Measurements from ENCODE around the gene PPFIBP1. TPM values are rescaled to one million over a fixed set of nuclear protein-coding genes. Genes with fewer than 3 reads are reported as not detected.
"Not testable (repeated sequence)": the region's sequence is repeated elsewhere in the genome, so short reads cannot be mapped to it uniquely, and the experiment has no call there.

PPFIBP1 gene
- total RNA-seq, 1 donor from 2014 or later: 69.3 TPM

DNA sequence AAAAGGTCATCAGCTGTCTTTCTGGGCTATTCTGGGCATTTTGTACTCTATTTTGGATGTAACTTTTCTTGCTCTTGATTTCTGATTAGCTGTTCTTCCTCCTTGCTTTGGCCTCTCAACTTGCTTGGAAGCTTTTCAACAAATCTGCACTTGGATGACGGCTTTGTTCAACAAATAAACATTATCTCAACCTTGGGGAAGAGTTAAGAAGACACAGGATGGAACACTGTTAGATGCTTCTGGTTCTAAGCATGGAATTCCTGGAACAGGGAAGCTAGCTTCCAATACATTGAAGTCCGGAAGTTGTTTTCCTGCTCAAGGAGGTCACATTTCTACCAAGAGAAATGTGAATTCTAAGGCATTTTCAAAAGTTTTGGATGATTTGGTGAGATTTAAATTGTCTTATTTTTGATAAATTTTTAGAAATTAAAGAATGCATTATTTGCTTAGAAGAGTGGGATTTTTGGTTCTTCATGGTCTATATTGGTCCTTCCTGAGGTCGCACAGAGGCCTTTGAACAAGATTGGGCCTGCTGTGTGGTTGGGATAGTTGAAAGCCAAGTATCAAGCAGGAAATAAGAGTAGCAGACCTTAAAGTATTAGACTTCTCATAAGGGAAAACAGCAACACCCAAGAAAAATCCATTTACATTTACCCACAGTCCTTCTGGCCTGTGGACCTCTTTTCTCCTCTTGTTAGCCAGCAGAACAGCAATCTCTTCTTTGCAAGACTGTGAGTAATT is 59.2 kb downstream of the PPFIBP1 start:
- no peak for FAIRE-seq
- DNase-seq (ENCODE audit: low spot score in 2 of 2): no peak

DNA sequence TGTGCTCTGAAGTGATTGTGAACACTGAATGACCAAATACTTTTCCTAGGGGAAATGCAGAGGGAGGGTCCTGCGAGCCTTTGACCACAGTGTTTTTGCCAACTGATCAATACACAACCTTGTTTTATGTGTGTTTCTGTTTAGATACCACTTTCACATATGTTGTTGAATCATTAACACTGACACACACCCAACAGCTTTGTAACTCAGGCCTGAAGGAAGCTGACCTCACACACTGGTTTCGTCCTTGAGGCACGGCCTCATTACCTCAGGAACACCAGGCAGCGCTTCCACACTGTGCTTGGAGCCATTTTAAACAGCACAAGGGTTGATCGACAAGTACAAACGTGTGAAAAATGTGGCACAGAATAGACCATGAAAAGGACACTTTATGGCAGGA is 60.0 kb downstream of the PPFIBP1 start:
- FAIRE-seq: no peak
- no peak for DNase-seq (ENCODE audit: low spot score in 2 of 2)

DNA sequence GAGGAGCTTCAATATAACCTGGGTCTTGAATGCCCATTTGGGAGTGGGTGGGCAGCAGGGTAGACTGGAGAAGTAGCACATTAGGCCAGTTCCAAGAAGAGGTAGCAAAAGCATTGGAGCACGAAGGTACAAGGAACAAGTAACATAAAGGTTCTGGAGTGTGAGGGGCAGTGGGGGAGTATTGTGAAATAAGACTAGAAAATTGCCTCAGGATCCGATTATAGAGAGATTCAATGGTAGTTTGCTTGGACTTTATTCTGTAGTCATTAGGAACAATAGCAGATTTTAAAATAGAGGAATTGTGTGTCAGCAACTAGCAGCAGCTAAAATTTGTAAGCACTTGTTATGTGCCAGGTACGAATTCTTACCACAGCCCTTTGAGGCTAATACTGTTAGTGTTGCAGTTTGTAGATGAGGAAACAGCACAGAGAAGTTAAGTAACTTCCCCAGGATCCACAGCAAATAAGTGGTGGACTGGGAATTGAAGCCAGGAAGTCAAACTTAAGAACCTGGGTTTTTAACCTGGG is 61.8 kb downstream of the PPFIBP1 start:
- no peak for DNase-seq (ENCODE audit: low spot score in 2 of 2)

DNA sequence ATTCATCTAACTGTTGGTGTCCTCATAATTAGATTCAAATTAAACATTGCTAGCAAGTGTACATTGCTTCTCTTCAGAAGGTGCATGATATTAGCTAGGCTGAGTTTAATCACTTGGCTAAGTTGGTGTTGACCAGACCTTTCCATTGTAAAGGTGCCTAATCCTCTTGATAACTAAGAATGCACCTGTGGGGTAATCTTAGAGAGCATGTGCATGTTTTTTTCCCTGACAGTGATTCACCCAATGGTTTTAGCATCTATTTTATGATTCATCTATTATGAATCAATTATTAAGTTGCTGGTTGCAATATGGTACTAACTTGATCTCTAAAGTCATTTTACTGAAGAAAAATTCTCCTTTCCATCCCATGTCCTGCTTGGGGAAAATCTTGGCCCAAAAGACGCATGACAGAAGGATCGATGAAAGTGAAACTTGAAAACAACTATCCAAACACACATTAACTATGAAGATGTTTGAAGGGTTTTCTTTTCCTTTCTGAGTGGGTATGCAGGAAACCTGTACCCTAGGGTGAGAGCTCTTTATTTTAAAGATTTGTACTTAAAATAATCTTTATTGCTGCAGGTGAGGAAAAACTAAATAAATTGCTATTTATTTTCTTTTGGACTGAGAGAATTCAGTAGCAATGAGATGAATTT is 64.2 kb downstream of the PPFIBP1 start:
- FAIRE-seq; DNase-seq (ENCODE audit: low spot score in 2 of 2): not testable (repeated sequence)

More for the DNA sequence above, 61.8 kb downstream of the PPFIBP1 start:
- no peak for FAIRE-seq

DNA sequence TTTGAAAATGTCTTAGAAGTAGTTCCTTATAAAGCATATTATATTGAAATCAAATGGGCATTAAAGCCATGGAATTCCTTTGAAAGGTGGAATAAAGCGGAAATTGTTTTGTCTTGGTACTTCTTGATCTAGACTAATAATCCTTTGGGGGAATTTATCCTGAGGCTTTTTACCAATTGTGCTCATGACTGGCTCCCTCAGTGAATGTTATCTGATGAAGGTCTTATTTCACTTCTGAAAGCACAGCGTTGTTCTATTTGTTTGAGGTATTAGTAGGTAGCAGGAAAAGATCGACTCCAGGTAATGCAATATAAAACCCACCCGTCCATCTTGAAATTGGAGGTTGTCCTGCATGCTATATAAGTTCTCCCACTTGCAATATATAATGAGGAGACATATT is 64.8 kb downstream of the PPFIBP1 start:
- FAIRE-seq: no peak

DNA sequence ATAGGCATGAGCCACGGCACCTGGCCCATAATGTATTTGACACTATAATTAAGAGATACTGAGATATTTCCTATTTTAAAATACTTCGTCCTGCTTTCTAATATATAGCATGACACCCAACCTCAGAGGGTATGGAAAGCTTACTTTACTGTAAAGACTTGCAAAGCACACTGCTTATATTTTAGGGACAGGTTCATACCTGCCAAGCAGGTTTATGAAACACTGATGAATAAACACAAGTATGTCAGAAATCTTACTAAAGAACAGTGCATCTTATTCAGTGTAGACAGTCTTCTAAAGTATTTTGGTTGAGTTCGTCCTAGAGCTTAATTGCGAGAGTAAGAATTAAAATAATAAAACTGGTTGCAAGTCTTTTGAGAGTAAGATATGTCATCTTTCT is 65.4 kb downstream of the PPFIBP1 start:
- no peak for DNase-seq (ENCODE audit: low spot score in 2 of 2)
- FAIRE-seq: no peak

More for the DNA sequence above, 64.8 kb downstream of the PPFIBP1 start:
- DNase-seq (ENCODE audit: low spot score in 2 of 2): no peak

DNA sequence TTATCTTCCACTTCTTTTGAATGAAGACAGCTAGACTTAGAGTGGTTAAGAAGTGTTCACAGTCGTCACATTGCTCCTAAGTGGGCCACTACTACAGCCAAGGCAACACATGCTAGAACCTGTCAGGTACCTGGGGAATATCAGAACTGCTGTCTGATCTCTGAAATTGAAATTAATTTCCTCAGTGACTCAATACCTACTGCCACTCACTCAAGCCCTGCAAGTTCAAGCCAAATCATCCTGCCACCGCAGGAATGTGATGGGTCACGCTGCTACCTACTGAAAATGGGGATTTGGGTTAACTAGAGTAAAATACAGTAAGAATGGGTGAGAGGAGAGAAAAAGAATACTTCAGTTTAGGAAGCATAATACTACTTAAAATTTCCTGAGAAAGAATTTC is 67.7 kb downstream of the PPFIBP1 start:
- DNase-seq (ENCODE audit: low spot score in 2 of 2); FAIRE-seq: not testable (repeated sequence)

DNA sequence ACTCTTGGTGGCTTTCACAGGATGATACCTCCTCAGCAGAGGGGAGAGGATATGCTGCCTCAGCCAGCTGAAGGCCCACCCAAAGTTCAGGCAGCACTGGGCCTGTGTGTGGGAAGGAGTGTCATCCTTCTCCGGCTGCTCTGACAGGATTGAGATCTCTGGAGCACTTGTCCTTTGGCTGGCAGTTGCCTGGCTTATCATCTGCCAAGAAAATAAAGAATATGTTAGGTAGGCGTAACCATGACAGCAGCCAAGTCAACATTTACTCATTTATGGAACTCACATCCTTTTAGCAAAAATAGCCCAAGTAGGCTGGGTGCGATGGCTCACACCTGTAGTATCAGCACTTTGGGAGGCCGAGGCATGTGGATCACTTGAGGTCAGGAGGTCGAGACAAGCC is 68.5 kb downstream of the PPFIBP1 start:
- no peak for DNase-seq (ENCODE audit: low spot score in 2 of 2)
- FAIRE-seq: no peak

DNA sequence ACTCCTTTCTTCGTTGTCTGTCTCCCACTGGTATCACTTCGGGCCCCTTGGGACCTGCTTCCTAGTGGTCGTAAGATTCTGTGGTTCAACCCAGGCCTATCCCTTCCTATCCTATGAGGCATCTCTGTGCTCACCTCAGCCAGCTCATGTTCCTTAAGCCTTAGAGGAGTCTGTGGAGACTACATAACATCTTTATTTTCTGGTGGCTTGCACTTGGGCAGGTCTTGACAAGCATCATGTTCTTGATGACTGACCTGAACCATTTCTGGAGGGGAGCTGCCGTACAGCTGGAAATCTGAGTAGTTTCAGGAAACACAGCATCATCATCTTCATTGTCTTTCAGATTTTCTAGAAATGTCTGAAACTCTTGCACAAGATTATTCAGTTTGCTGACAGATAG is 69.3 kb downstream of the PPFIBP1 start:
- DNase-seq (ENCODE audit: low spot score in 2 of 2) (no peak), FAIRE-seq (no peak)

DNA sequence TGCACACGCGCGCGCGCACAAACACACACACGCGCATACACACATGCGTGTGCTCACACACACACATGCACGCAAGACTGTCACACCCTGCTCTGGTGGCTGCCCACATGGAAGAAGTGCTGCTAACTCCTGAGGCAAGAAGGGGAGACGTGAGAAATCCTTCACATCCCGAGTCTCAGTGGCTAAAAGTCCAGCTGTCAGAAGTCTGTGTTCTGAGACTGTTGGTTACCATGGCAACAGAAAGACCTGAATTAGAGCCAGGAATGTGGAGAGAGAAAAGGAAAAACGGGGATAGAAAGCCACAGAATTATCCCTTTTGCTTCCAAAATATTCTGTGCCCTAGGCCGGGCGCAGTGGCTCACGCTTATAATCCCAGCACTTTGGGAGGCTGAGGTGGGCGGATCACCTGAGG is 71.2 kb downstream of the PPFIBP1 start:
- DNase-seq (ENCODE audit: low spot score in 2 of 2) (peak in 1 of 2 donors; percentile 22), FAIRE-seq (no peak)

DNA sequence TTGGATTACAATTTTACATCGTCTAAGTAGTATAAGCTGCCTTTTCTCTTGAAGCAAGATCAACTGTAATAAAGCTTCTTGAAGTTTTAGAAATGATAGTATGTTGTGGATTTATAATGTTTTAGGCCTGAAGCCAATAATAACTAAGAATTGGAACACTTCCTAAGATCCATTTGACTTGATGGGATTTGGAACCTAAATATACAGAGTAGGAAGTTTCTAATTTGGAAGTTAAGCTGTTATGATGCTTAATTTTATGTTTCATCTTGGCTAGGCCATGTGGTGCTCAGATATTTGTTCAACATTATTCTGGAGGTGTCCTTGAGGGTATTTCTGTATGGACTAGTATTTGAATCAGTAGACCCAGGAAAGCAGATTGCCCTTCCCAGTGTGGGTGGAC is 74.9 kb downstream of the PPFIBP1 start:
- not testable (repeated sequence) for FAIRE-seq; DNase-seq (ENCODE audit: low spot score in 2 of 2)

DNA sequence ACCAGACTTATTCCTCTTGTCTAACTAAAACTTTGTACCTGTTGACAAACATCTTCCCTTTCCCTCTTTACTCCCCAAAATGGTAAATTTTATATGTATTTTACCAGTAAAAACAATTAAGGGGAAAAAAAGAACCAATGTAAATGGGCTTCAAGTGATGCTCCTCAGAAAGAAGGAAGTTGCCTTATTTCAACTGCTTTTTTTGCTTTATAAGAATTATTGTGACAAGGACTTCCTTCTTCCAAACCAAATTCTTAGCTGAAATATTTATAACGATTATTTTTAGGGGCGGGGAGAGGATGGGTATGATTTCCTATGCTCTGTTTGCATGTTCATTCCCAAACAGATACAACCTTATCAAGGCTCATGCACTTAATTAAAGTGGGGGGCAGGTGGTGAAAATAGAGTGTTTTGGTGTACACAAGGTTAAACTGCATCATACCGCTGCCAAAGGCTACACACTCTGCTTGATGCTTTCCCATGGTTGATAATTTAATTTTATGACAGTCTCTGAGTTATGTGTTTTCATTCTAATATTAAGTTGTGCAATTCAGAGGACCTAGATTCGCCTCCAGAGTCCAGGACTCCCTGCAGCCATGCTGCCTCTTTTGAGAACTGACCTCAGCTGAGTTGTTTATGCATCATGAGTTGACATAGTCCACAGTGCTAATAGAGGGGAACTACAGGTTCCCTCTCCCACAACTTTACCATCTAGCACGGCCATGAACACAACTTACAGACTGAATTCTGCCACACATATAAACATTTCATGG is 77.2 kb downstream of the PPFIBP1 start:
- not testable (repeated sequence) for FAIRE-seq; DNase-seq (ENCODE audit: low spot score in 2 of 2)

DNA sequence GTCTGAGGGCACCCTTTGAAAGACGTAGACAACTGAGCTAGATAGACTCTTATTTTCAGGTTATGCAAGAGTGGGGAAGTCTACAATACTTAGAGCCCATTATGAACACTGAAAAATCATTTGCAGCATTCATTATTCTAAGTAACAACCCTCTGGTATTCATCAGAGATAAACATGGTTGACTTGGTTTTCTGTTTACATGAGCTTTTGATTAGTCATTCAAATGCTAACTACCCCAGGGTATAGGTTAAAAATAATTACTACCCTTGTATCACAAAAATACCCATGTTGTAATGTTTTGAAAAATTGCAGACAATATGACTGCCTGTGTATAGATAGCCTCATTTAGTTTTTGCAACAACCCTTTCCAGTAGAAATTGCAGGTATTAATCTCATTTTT is 78.5 kb downstream of the PPFIBP1 start:
- no peak for FAIRE-seq
- DNase-seq (ENCODE audit: low spot score in 2 of 2): no peak

DNA sequence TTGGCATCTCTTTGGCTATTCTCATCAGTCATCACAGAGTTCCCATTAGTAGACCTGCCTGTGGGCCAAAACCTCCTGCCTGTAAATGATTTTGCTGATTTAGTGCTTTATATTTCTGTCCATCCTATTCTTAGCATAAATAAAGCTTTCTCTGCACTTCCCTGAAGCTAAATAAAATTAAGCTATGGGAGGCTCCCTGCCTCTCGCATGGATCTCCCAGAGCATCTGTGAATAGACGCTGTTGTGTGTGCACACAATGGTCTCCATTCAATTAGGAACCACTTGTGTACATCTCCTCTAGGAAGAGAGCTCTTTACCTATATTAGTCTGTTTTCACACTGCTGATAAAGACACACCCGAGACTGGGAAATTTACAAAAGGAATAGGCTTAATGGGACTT is 80.4 kb downstream of the PPFIBP1 start:
- DNase-seq (ENCODE audit: low spot score in 2 of 2): no peak
- FAIRE-seq: no peak

DNA sequence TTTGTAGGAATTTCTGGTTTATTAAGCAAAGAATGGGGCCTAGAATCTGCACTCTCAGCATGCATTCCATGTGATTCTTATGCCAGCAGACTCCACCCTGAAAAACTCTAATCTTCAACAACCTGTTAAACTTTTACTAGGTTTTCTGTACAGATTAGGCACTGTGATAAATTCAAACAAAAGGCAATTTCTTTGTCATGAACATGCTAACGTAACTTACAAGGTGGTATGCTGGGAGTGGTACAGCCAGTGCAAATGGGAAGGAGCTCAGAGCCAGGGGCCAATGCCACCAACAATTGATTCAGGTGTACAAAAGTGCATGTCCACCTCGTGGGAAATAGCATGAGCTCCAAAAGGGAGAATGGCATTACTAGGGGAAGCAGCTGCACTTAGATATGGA is 83.0 kb downstream of the PPFIBP1 start:
- DNase-seq (ENCODE audit: low spot score in 2 of 2): no peak
- FAIRE-seq: no peak

DNA sequence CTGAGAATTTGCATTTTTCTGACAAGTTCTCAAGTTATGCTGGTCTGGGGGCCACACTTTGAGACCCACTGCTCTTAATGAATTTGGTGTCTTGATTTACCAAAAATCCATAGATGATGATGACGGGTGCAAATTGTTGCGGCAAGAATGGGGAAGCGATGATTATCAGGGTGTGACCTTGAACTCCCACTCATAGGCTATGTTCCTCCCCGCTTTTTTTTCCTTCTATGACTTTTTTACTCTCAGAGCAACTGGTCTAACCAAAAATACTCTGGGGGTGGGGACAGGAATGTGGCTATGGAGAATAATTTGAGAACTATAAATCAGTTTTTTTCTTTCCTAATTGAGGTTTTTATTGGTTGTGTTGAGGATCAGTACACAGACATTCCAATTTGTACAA is 83.6 kb downstream of the PPFIBP1 start:
- no peak for DNase-seq (ENCODE audit: low spot score in 2 of 2)
- FAIRE-seq: no peak

DNA sequence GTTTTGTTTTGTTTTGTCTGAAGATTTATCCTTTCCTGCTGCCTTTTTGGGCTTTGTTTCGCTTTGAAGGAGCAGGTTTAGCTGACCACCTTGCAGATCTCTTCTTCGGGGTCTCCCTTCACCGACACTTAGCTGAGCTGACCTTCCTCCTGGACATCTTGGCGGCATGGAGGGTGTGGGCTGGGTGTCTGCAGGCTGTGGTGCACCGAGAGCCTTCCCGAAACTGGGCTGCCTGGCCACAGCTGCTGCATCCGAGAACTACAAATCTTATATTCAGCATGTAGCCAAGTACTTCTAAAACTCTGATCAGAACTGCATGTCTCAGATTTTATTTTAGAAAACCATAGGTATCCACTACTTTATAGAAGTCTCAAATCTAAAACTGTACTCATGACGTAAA is 84.9 kb downstream of the PPFIBP1 start:
- DNase-seq (ENCODE audit: low spot score in 2 of 2): no peak
- FAIRE-seq: no peak

DNA sequence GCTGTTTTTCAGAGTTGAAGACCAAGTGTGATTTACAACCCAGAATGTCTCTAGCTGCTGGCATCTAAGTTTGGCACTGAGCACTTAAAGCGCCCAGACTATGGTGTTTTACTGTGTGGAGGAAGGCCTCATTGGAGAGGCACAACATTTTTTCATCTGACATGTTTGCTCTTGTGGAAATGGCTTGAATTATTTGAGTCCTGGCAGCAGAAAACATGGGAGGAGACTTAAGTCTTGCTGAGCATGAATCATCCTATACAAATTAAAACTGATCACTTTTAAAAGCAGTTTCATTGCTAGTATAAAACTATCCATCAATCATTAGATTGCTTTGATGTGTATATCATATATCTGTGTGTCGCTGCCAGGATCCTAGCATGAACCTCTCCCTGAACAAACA is 86.4 kb downstream of the PPFIBP1 start:
- FAIRE-seq (no peak), DNase-seq (ENCODE audit: low spot score in 2 of 2) (no peak)

DNA sequence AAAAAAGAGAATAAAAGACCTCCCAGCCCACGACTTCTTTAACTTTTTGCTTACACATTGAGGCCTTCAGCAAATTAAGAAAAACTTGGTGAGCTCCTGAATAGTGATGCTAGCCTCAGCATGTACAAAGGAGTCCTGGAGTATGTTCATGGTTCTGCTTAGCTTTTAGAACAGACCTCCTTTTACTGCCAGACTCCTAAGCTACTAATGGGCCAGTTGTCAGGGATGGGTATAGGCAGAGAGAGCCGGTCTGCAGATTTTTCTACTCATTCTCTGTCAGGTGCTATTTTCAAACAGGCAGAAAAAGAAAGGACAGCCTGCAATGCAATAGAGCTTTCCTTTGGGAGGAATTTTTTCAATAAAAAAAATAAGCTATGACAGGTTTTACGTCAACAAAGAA is 90.4 kb downstream of the PPFIBP1 start:
- DNase-seq (ENCODE audit: low spot score in 2 of 2): no peak
- no peak for FAIRE-seq

DNA sequence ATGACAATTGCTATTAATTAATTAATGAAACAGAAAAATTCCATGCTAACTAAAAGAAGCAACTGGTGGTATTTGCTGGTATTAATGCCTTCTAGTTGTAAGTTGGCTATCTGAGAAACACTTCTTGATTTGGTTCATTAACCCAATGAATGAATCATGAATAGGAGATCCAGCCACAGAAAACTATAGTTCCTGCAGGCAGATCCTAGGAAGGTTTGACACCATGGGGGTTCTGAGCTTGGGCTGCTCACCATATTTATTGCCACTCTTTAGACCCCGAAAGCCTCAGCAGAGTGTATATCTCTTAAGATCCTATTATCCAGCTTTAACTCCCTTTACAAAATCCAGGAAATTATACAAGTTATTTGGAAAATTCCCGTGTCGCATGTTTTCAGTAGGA is 90.9 kb downstream of the PPFIBP1 start:
- DNase-seq (ENCODE audit: low spot score in 2 of 2): no peak
- FAIRE-seq: no peak

DNA sequence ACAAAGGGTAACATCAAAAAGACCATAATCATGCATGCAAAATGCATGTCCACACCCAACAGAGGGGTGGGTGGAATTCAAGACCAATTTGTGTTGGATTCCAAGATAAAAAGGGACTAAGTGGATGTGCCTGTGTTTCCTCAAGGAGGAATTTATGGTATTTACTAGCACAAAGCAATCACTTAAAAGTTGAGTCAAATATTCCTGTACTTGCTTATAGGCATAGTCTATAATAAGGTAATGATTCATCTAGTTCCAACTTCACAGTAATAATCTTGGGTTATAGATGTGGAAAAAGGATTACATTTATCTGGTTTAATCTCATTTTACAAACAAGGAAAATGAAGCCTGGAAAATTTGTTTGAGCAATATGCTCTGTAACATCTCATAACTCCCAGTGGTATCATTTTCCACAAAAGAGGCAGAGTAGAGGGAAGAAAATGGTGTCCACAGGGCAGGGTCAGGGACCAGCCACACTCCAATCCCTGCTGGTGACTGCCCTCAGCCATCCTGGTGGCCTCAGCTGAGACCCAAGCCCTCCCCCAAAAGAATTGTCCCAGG is 91.4 kb downstream of the PPFIBP1 start:
- FAIRE-seq (no peak), DNase-seq (ENCODE audit: low spot score in 2 of 2) (no peak)
